NCI-H128 (cell line): ENCODE measurements around the gene TSHZ1.
A peak's percentile ranks its signal among the peaks of the same experiment; 100 is the strongest.

Experiments used
- DNase-seq: peaks from one replicate; lab custom pipeline; 2025; ENCODE audit not compliant: unreplicated experiment; lab: John Stamatoyannopoulos, UW

The TSHZ1 gene

GRCh38 chr18:75268364-75268646 lies 57.7 kb downstream of the TSHZ1 start:
- no peak for DNase-seq

GRCh38 chr18:75269124-75269680 lies 58.6 kb downstream of the TSHZ1 start:
- DNase-seq: no peak

DNA sequence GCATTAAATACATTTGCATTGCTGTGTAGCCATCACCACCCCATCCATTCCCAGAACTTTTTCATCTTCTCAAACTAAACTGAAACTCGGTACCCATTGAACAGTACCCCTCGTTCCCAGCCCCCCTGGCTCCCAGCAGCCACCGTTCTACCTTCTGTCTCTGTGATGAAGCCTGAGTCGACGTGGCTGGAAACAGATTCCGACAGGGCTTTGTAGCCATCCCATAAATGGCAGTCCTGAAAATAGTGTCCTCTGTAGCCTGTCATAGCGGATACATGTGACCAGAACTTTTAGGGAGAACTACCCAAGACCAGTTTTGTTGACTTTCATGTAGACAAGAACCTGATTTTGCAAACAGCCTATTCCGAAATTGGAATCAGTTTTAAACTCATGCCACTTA lies 59.1 kb downstream of the TSHZ1 start:
- no peak for DNase-seq

DNA sequence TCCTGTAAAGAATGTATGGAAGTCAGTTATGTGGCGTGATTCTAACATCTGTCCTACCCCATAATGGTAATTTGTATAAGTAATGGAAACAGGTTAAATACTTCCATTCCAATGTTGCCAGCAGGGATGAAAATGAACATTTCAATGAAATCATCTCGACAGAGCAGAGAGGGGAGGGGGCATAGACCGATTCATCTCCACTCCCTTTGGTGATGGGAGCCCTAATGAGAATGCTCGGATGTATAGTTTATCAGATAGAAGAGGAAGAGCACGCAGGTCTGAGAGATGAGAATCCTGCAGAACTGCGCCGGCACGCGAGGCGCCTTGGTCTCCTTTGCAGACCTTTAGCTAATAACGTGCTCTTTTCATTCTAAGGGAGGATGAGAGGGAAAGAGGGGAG lies 61.4 kb downstream of the TSHZ1 start:
- no peak for DNase-seq

GRCh38 chr18:75273817-75274216 lies 63.2 kb downstream of the TSHZ1 start:
- DNase-seq: no peak

- no peak for DNase-seq
These were observed 64.6 kb downstream of the TSHZ1 start for GRCh38 chr18:75275226-75275625.

- DNase-seq: no peak
These were observed 66.4 kb downstream of the TSHZ1 start for GRCh38 chr18:75276818-75277609.

GRCh38 chr18:75277610-75277928 lies 67.0 kb downstream of the TSHZ1 start:
- no peak for DNase-seq

- no peak for DNase-seq
These were observed 68.8 kb downstream of the TSHZ1 start for GRCh38 chr18:75279381-75279780.

DNA sequence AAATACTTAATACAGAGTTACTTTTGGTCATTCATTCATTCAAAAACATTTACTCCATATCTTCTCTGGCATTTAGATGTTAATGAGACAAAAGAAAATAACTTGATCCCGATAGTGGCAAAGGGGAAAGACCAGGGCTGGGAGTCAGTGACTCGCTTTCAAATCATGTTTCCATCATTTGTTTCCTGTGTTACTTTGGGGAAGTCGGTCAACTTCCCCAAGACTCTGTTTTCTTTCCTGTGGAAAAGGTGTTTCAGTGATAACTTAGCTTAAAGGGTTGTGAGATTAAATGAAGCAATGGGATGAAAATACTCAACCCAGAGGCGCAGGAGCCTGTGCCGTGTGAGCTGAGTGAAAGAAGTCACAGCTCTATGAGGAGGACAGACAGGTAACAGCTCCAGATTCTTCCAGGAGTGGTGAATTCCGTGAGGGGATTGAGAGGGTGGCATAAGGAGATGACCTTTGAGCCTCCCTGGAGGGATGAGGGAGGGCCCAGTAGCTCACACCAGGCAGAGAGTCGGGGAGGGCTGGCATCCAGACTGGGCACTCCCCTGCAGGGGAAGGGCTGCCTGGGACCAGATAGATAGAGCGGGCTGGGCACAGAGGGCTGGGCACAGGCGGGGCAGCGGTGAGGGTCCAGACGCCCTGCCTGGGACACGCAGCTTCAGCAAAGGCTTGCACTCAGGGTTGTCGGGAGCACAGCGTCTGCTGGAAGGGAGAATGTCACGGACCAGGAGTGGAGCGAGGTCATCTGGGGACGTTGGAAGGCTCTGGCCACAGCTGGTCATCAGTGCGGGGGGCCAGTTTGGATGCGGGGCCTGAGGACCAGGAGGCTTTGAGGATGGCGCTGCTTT lies 70.1 kb downstream of the TSHZ1 start:
- no peak for DNase-seq

DNA sequence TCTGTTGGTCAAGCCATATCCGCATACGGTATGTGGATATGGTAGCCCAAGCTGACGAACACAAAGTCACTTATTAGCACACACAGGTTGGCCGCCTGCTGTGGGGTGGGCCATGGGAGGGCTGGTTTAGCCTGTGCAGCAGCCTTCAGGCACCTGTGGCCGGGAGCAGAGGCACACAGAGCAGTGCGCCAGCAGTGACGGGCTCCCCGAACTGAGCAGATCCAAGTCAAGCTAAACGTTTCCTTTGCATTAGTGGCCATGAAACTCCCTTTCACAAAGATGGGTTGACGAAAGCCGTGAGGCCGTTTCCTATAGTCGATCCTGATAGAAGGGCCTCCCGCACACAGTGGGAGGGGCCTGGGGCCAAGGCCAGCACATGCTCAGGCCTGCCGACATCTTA lies 72.1 kb downstream of the TSHZ1 start:
- DNase-seq: no peak

DNA sequence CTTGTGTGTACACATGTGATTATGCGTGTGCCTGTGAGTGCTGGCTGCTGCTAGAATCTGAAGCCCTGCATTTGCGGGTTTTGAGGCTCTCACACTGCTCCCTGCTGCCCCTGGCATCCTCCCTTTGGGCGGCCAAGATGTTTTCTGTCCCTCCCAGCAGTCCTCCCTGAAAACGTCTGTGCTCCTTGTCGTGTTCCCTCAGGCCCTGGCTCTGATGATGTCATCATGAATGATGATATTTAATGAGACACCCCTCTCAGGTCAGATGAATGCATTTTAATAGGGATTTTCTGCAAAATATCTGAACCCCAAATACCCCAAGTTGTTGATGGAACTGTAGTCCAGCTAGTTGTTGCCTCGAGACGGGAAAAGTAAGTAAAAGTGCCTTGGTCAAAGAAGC lies 73.1 kb downstream of the TSHZ1 start:
- DNase-seq: no peak

- no peak for DNase-seq
These were observed 74.0 kb downstream of the TSHZ1 start for GRCh38 chr18:75284566-75284965.

GRCh38 chr18:75285876-75286275 lies 75.3 kb downstream of the TSHZ1 start:
- DNase-seq: no peak

GRCh38 chr18:75287006-75287405 lies 76.4 kb downstream of the TSHZ1 start:
- no peak for DNase-seq

DNA sequence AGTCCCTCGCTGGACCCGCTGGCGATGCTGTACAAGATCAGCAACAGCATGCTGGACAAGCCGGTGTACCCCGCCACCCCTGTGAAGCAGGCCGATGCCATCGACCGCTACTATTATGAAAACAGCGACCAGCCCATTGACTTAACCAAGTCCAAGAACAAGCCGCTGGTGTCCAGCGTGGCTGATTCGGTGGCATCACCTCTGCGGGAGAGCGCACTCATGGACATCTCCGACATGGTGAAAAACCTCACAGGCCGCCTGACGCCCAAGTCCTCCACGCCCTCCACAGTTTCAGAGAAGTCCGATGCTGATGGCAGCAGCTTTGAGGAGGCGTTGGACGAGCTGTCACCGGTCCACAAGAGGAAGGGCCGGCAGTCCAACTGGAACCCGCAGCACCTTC lies 77.1 kb downstream of the TSHZ1 start:
- DNase-seq: no peak

DNA sequence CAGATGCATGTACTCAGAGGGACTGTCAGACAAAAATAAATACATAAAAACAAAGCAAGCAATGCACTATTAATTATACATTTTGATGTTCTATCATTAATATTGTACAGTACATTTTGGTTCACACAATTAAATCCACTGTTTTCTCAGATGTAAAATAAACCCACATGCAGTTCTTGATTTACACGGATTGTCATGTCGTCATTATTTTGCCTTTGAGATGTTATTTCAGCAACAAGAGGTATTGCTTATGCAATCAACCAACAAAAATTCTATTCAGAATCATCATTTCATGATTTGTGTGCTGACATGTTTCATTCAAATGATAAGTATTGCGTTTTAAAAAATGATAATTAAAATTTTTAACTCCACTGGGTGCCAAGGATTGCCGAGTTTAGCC lies 79.2 kb downstream of the TSHZ1 start:
- no peak for DNase-seq

DNA sequence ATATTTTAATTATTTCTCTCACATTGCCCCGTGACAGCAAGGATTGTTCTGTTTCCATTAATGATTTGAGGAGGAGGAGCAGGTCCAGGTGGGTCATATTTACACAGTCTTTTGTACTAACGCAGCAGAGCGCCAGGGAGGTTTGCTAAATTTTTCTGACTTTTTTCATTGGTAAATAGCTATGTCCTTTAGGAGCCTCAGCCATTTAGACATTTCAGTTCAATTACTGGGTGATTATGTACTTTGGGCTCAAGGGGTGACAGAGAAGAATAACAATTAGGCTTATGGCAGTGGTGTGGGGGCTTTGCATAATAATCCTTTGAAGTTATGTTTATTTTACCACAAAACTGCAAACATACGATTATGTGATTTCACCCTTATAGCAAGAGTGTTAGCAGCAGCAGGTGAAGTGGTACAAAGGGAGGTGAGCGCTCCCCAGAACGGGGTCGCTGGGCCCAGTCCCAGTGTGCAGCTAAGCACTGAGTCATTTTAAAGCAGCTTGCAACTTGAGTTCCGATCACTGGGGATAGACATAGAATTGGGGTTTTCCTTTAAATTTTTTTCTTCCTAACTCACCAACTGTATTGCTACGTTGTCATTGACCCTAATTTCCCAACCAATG lies 80.3 kb downstream of the TSHZ1 start:
- DNase-seq: no peak

DNA sequence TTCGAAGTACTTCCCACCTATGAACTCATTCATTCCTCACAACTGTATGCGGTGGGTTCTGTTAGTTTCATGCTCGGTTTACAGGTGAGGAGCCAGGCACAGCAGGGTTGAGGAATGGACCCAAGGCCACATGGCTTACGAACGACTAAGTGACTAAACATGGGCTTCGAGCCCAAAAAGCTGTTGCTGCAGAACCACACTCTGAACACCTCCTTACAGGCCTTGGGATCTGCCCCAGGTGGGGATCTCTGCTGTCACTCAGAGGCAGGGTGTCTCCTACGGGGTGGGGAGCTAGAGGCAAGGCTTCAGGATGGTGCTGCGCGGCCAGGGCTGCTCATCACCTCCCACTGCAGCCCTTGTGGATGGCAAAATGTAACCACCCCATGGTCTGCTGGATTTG lies 80.9 kb downstream of the TSHZ1 start:
- DNase-seq: no peak

GRCh38 chr18:75293591-75293990 lies 83.0 kb downstream of the TSHZ1 start:
- DNase-seq: peak; percentile 34

DNA sequence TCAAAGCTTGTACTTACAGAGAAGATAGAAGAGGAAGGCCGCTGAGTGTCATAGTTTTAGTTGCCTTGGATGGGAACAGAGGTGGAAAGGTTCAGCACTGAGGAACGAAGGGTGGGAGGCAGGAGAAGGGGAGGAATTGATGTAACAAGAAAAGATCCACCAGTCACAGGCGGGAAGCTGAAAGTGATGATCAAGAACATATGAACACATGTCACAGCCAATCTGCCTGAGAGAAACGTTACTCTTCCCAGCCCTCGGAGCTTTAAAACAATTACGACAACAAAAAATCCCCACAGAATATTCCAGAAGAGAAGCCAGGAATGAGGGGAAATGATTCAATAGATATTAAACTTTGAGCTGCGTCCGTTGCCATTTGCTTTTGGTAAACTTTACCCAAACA lies 87.1 kb downstream of the TSHZ1 start:
- no peak for DNase-seq
